ENCODE measurements around the gene P3H2.
"Not testable (repeated sequence)": the region's sequence is repeated elsewhere in the genome, so short reads cannot be mapped to it uniquely, and the experiment has no call there.

The P3H2 gene

GRCh38 chr3:189977174-189977573 is 143.5 kb downstream of the P3H2 start:
- DNase-seq: no peak

GRCh38 chr3:189975391-189975990 is 145.2 kb downstream of the P3H2 start:
- no peak for DNase-seq

GRCh38 chr3:189974359-189974758 is 146.3 kb downstream of the P3H2 start:
- no peak for DNase-seq

- no peak for DNase-seq
Measured at GRCh38 chr3:189967254-189967865, 153.3 kb downstream of the P3H2 start.

- no peak for DNase-seq
Measured at GRCh38 chr3:189966843-189967242, 153.9 kb downstream of the P3H2 start.

GRCh38 chr3:189964623-189965332 is 155.9 kb downstream of the P3H2 start:
- DNase-seq: no peak

- DNase-seq: no peak
Measured at GRCh38 chr3:189962466-189962865, 158.2 kb downstream of the P3H2 start.

- DNase-seq: peak; percentile 32
Measured at GRCh38 chr3:189961522-189962161, 159.1 kb downstream of the P3H2 start.

- DNase-seq: not testable (repeated sequence)
Measured at GRCh38 chr3:189961086-189961485, 159.6 kb downstream of the P3H2 start.

GRCh38 chr3:189954733-189955665 is 165.7 kb downstream of the P3H2 start:
- no peak for DNase-seq

- DNase-seq: no peak
Measured at GRCh38 chr3:189953551-189953950, 167.1 kb downstream of the P3H2 start.

GRCh38 chr3:189952272-189952671 is 168.4 kb downstream of the P3H2 start:
- DNase-seq: no peak

- no peak for DNase-seq
Measured at GRCh38 chr3:189950258-189950657, 170.4 kb downstream of the P3H2 start.

- DNase-seq: no peak
Measured at GRCh38 chr3:189949580-189949979, 171.1 kb downstream of the P3H2 start.

GRCh38 chr3:189948724-189949045 is 172.0 kb downstream of the P3H2 start:
- DNase-seq: no peak

- DNase-seq: no peak
Measured at GRCh38 chr3:189947948-189948723, 172.6 kb downstream of the P3H2 start.

- no peak for DNase-seq
Measured at GRCh38 chr3:189947068-189947467, 173.6 kb downstream of the P3H2 start.

GRCh38 chr3:189945935-189946709 is 174.6 kb downstream of the P3H2 start:
- DNase-seq: no peak

- DNase-seq: no peak
Measured at GRCh38 chr3:189944285-189945145, 176.2 kb downstream of the P3H2 start.

- DNase-seq: no peak
Measured at GRCh38 chr3:189942948-189943347, 177.7 kb downstream of the P3H2 start.

Data from effector CD8-positive, alpha-beta T cell (primary cell).